Measurements from ENCODE around the gene TRIM63. TPM values are rescaled to one million over a fixed set of nuclear protein-coding genes. Genes with fewer than 3 reads are reported as not detected.

Gene TRIM63
- total RNA-seq, 2 donors from 2014 or later, result not detected

GRCh38 chr1:26079960-26080814 is 12.8 kb upstream of the TRIM63 start:
- no peak overlapping the region for H3K27ac Mint-ChIP-seq
- H3K4me3 Mint-ChIP-seq, result no peak overlapping the region
- peaks cover 12% of the 10 kb centered on the region for H3K4me1 Mint-ChIP-seq
- H3K36me3 Mint-ChIP-seq (ENCODE audit: low read depth), result peaks cover 4% of the 10 kb centered on the region
- peaks cover 64% of the 10 kb centered on the region for H3K27me3 Mint-ChIP-seq
- DNase-seq (no peak), ATAC-seq (no peak)
- H3K9me3 ChIP-seq (ENCODE audit: control insufficient read depth, low read length, poor library complexity, severe bottlenecking), result no peaks in the 10 kb centered on the region

- ATAC-seq (no peak), DNase-seq (no peak)
- Mint-ChIP-seq H3K36me3 (ENCODE audit: low read depth) (peaks cover 2% of the 10 kb centered on the region), H3K4me1 (peaks cover 12% of the 10 kb centered on the region), H3K27ac (no peak overlapping the region), H3K4me3 (no peak overlapping the region), H3K27me3 (peaks cover 61% of the 10 kb centered on the region)
- H3K9me3 ChIP-seq (ENCODE audit: control insufficient read depth, low read length, poor library complexity, severe bottlenecking), result no peaks in the 10 kb centered on the region
Measured at GRCh38 chr1:26079178-26079563, 11.7 kb upstream of the TRIM63 start.

- H3K9me3 ChIP-seq (ENCODE audit: control insufficient read depth, low read length, poor library complexity, severe bottlenecking), result no peaks in the 10 kb centered on the region
- DNase-seq, result no peak
- H3K36me3 Mint-ChIP-seq (ENCODE audit: low read depth), result no peaks in the 10 kb centered on the region
- H3K4me3 Mint-ChIP-seq, result no peak overlapping the region
- ATAC-seq, result no peak
- H3K4me1 Mint-ChIP-seq, result peaks cover 12% of the 10 kb centered on the region
- peaks cover 61% of the 10 kb centered on the region for H3K27me3 Mint-ChIP-seq
- H3K27ac Mint-ChIP-seq, result no peak overlapping the region
Measured at GRCh38 chr1:26078286-26079177, 11.1 kb upstream of the TRIM63 start.

- peaks cover 63% of the 10 kb centered on the region for H3K27me3 Mint-ChIP-seq
- no peak overlapping the region for H3K27ac Mint-ChIP-seq
- no peak for ATAC-seq
- H3K4me1 Mint-ChIP-seq, result peaks cover 12% of the 10 kb centered on the region
- no peaks in the 10 kb centered on the region for H3K9me3 ChIP-seq (ENCODE audit: control insufficient read depth, low read length, poor library complexity, severe bottlenecking)
- no peak overlapping the region for H3K4me3 Mint-ChIP-seq
- DNase-seq, result no peak
- H3K36me3 Mint-ChIP-seq (ENCODE audit: low read depth), result no peaks in the 10 kb centered on the region
Measured at GRCh38 chr1:26077524-26077923, 10.1 kb upstream of the TRIM63 start.

GRCh38 chr1:26075421-26076144 is 8.2 kb upstream of the TRIM63 start:
- Mint-ChIP-seq H3K4me1 (peaks cover 12% of the 10 kb centered on the region), H3K36me3 (ENCODE audit: low read depth) (peaks cover 4% of the 10 kb centered on the region), H3K27ac (no peak overlapping the region), H3K27me3 (peaks cover 61% of the 10 kb centered on the region), H3K4me3 (no peak overlapping the region)
- no peaks in the 10 kb centered on the region for H3K9me3 ChIP-seq (ENCODE audit: control insufficient read depth, low read length, poor library complexity, severe bottlenecking)
- DNase-seq, result no peak
- ATAC-seq, result no peak

GRCh38 chr1:26072305-26072704 is 4.9 kb upstream of the TRIM63 start:
- Mint-ChIP-seq H3K4me1 (peaks cover 13% of the 10 kb centered on the region), H3K27ac (no peak overlapping the region), H3K36me3 (ENCODE audit: low read depth) (peaks cover 4% of the 10 kb centered on the region), H3K4me3 (no peak overlapping the region), H3K27me3 (peaks cover 63% of the 10 kb centered on the region)
- H3K9me3 ChIP-seq (ENCODE audit: control insufficient read depth, low read length, poor library complexity, severe bottlenecking), result no peaks in the 10 kb centered on the region
- DNase-seq (no peak), ATAC-seq (no peak)

GRCh38 chr1:26070963-26071342 is 3.5 kb upstream of the TRIM63 start:
- ATAC-seq (no peak), DNase-seq (no peak)
- Mint-ChIP-seq H3K4me1 (peaks cover 9% of the 10 kb centered on the region), H3K27me3 (peaks cover 65% of the 10 kb centered on the region), H3K27ac (no peak overlapping the region), H3K36me3 (ENCODE audit: low read depth) (peaks cover 4% of the 10 kb centered on the region), H3K4me3 (no peak overlapping the region)
- no peaks in the 10 kb centered on the region for H3K9me3 ChIP-seq (ENCODE audit: control insufficient read depth, low read length, poor library complexity, severe bottlenecking)

- peaks cover 3% of the 10 kb centered on the region for H3K4me1 Mint-ChIP-seq
- peaks cover 67% of the 10 kb centered on the region for H3K27me3 Mint-ChIP-seq
- H3K4me3 Mint-ChIP-seq, result no peak overlapping the region
- no peak for DNase-seq
- peaks cover 4% of the 10 kb centered on the region for H3K36me3 Mint-ChIP-seq (ENCODE audit: low read depth)
- H3K27ac Mint-ChIP-seq, result no peak overlapping the region
- ATAC-seq, result no peak
- no peaks in the 10 kb centered on the region for H3K9me3 ChIP-seq (ENCODE audit: control insufficient read depth, low read length, poor library complexity, severe bottlenecking)
Measured at GRCh38 chr1:26070296-26070962, 3.0 kb upstream of the TRIM63 start.

- Mint-ChIP-seq H3K27ac (no peak overlapping the region), H3K36me3 (ENCODE audit: low read depth) (peaks cover 4% of the 10 kb centered on the region), H3K4me1 (peaks cover 2% of the 10 kb centered on the region), H3K4me3 (no peak overlapping the region), H3K27me3 (peaks cover 72% of the 10 kb centered on the region)
- DNase-seq, result no peak
- H3K9me3 ChIP-seq (ENCODE audit: control insufficient read depth, low read length, poor library complexity, severe bottlenecking), result no peaks in the 10 kb centered on the region
- no peak for ATAC-seq
Measured at GRCh38 chr1:26069941-26070295, 2.5 kb upstream of the TRIM63 start.

GRCh38 chr1:26066857-26067256 is 573 bp downstream of the TRIM63 start:
- Mint-ChIP-seq H3K4me3 (no peak overlapping the region), H3K27ac (no peak overlapping the region), H3K4me1 (peaks cover 2% of the 10 kb centered on the region), H3K36me3 (ENCODE audit: low read depth) (no peaks in the 10 kb centered on the region), H3K27me3 (peaks cover 49% of the 10 kb centered on the region)
- DNase-seq (no peak), ATAC-seq (no peak)
- H3K9me3 ChIP-seq (ENCODE audit: control insufficient read depth, low read length, poor library complexity, severe bottlenecking), result no peaks in the 10 kb centered on the region

- Mint-ChIP-seq H3K27ac (no peak overlapping the region), H3K27me3 (peaks cover 48% of the 10 kb centered on the region), H3K36me3 (ENCODE audit: low read depth) (no peaks in the 10 kb centered on the region), H3K4me3 (no peak overlapping the region), H3K4me1 (peaks cover 2% of the 10 kb centered on the region)
- DNase-seq (no peak), ATAC-seq (no peak)
- no peaks in the 10 kb centered on the region for H3K9me3 ChIP-seq (ENCODE audit: control insufficient read depth, low read length, poor library complexity, severe bottlenecking)
Measured at GRCh38 chr1:26066160-26066559, 1.3 kb downstream of the TRIM63 start.

- DNase-seq (no peak), ATAC-seq (no peak)
- H3K27me3 Mint-ChIP-seq, result peaks cover 56% of the 10 kb centered on the region
- no peak overlapping the region for H3K4me3 Mint-ChIP-seq
- H3K4me1 Mint-ChIP-seq, result peaks cover 2% of the 10 kb centered on the region
- peaks cover 3% of the 10 kb centered on the region for H3K36me3 Mint-ChIP-seq (ENCODE audit: low read depth)
- no peaks in the 10 kb centered on the region for H3K9me3 ChIP-seq (ENCODE audit: control insufficient read depth, low read length, poor library complexity, severe bottlenecking)
- H3K27ac Mint-ChIP-seq, result no peak overlapping the region
Measured at GRCh38 chr1:26064553-26064952, 2.9 kb downstream of the TRIM63 start.

All from T-helper 17 cell (primary cell).